H9 (cell line): ENCODE measurements around the gene CHCHD3. TPM values are rescaled to one million over a fixed set of nuclear protein-coding genes. Genes with fewer than 3 reads are reported as not detected.

Experiments
- DNase-seq: peaks from one replicate; pipeline ENCODE4 v3.0.0-alpha.2; 2017
- H2AFZ ChIP-seq: one replicate; pipeline ENCODE4 v1.6.1; 2013; ENCODE audit warnings: mild to moderate bottlenecking, low read length, control low read depth, moderate library complexity
- H2AK5ac ChIP-seq: 2 replicates; pipeline ENCODE4 v1.6.1; 2013; ENCODE audit warnings: low read length, control low read depth, mixed read lengths; ENCODE audit not compliant: insufficient read length
- H2BK120ac ChIP-seq: one replicate; pipeline ENCODE4 v1.6.1; 2013; ENCODE audit warnings: low read depth, mild to moderate bottlenecking, low read length, control low read depth, inconsistent platforms; ENCODE audit not compliant: poor library complexity, severe bottlenecking
- H2BK12ac ChIP-seq: 2 replicates; pipeline ENCODE4 v1.6.1; 2013; ENCODE audit warnings: low read length, control low read depth, mixed read lengths, low read depth; ENCODE audit not compliant: insufficient read length
- H2BK15ac ChIP-seq: 2 replicates; pipeline ENCODE4 v1.6.1; 2013; ENCODE audit warnings: low read depth, low read length, control low read depth
- H2BK20ac ChIP-seq: one replicate; pipeline ENCODE4 v1.6.1; 2013; ENCODE audit warnings: low read depth, mild to moderate bottlenecking, low read length, control low read depth, inconsistent platforms; ENCODE audit not compliant: poor library complexity, severe bottlenecking
- H2BK5ac ChIP-seq: 2 replicates; pipeline ENCODE4 v1.6.1; 2013; ENCODE audit warnings: low read length, control low read depth, mixed read lengths; ENCODE audit not compliant: insufficient read length
- H3K14ac ChIP-seq: 2 replicates; pipeline ENCODE4 v1.6.1; 2013; ENCODE audit warnings: low read length, control low read depth; ENCODE audit not compliant: insufficient read depth
- H3K18ac ChIP-seq: 2 replicates; pipeline ENCODE4 v1.6.1; 2013; ENCODE audit warnings: low read depth, mild to moderate bottlenecking, mixed read lengths, low read length, control low read depth; ENCODE audit not compliant: insufficient read length
- H3K23ac ChIP-seq: 2 replicates; pipeline ENCODE4 v1.6.1; 2013; ENCODE audit warnings: low read length, control low read depth, mixed read lengths, low read depth; ENCODE audit not compliant: insufficient read length
- H3K23me2 ChIP-seq: 2 replicates; pipeline ENCODE4 v1.6.1; 2013; ENCODE audit warnings: low read depth, mild to moderate bottlenecking, mixed read lengths, low read length, control low read depth; ENCODE audit not compliant: insufficient read length, poor library complexity, severe bottlenecking
- H3K27ac ChIP-seq: 2 replicates; pipeline ENCODE4 v1.5.1; 2013; ENCODE audit warnings: low read length, control low read depth, mixed read lengths, low read depth; ENCODE audit not compliant: insufficient read length
- H3K27me3 ChIP-seq: 2 replicates; pipeline ENCODE4 v1.6.1; 2013; ENCODE audit warnings: low read length, control low read depth, inconsistent platforms; ENCODE audit not compliant: insufficient read depth
- H3K4ac ChIP-seq: 2 replicates; pipeline ENCODE4 v1.6.1; 2013; ENCODE audit warnings: low read depth, mild to moderate bottlenecking, control low read depth, inconsistent platforms, low read length, moderate library complexity
- H3K4me1 ChIP-seq: 2 replicates; pipeline ENCODE4 v1.6.1; 2013; ENCODE audit warnings: low read length, control low read depth, inconsistent platforms; ENCODE audit not compliant: insufficient read depth
- H3K4me2 ChIP-seq: 2 replicates; pipeline ENCODE4 v1.6.1; 2013; ENCODE audit warnings: low read length, control low read depth, mixed read lengths; ENCODE audit not compliant: insufficient read length, insufficient read depth
- H3K56ac ChIP-seq: 2 replicates; pipeline ENCODE4 v1.6.1; 2013; ENCODE audit warnings: low read depth, mild to moderate bottlenecking, mixed read lengths, low read length, control low read depth; ENCODE audit not compliant: insufficient read length
- H3K79me1 ChIP-seq: 2 replicates; pipeline ENCODE4 v1.6.1; 2013; ENCODE audit warnings: low read depth, mild to moderate bottlenecking, moderate library complexity, low read length, control low read depth, inconsistent platforms; ENCODE audit not compliant: insufficient read depth, poor library complexity, severe bottlenecking
- H3K79me2 ChIP-seq: 2 replicates; pipeline ENCODE4 v1.6.1; 2013; ENCODE audit warnings: low read length, control low read depth, inconsistent platforms; ENCODE audit not compliant: insufficient read depth
- H3K9ac ChIP-seq: 2 replicates; pipeline ENCODE4 v1.6.1; 2013; ENCODE audit warnings: low read length, control low read depth, mixed read lengths; ENCODE audit not compliant: insufficient read length; ENCODE audit errors: extremely low read depth
- H3K9me3 ChIP-seq: one replicate; pipeline ENCODE4 v1.6.1; 2013; ENCODE audit warnings: low read depth, low read length, inconsistent platforms; ENCODE audit not compliant: control insufficient read depth
- H3T11ph ChIP-seq: one replicate; pipeline ENCODE4 v1.6.1; 2013; ENCODE audit warnings: mild to moderate bottlenecking, low read length, control low read depth, inconsistent platforms
- H4K20me1 ChIP-seq: one replicate; pipeline ENCODE4 v1.6.1; 2013; ENCODE audit not compliant: control insufficient read depth, insufficient read length, insufficient read depth
- H4K5ac ChIP-seq: 2 replicates; pipeline ENCODE4 v1.6.1; 2013; ENCODE audit warnings: low read depth, mild to moderate bottlenecking, mixed read lengths, low read length, control low read depth; ENCODE audit not compliant: insufficient read length
- H4K8ac ChIP-seq: replicated peaks from 2 replicates; pipeline ENCODE4 v1.6.1; 2013; ENCODE audit warnings: low read length, control low read depth, mixed read lengths, low read depth; ENCODE audit not compliant: insufficient read length
- H4K91ac ChIP-seq: 2 replicates; pipeline ENCODE4 v1.6.1; 2013; ENCODE audit warnings: low read depth, mild to moderate bottlenecking, moderate library complexity, mixed read lengths, low read length, control low read depth; ENCODE audit not compliant: insufficient read length
- H3K27ac Mint-ChIP-seq, 3 experiments: 2 replicates in 2 of 3; 3 replicates in 1 of 3; pipeline ENCODE4 v1.8.0; 2020 to 2021; ENCODE audit warnings: mixed read lengths in 3 of 3, mild to moderate bottlenecking in 1 of 3, moderate library complexity in 1 of 3
- H3K27me3 Mint-ChIP-seq: 2 replicates; pipeline ENCODE4 v1.8.0; 2021; ENCODE audit warnings: low read depth, mild to moderate bottlenecking, moderate library complexity, mixed read lengths
- H3K36me3 Mint-ChIP-seq, 3 experiments: 2 replicates in 2 of 3; 3 replicates in 1 of 3; pipeline ENCODE4 v1.8.0; 2020 to 2021; ENCODE audit warnings: low read depth in 3 of 3, mixed read lengths in 3 of 3; ENCODE audit not compliant: insufficient read depth in 1 of 3
- H3K4me1 Mint-ChIP-seq, 2 experiments: 2 replicates each; pipeline ENCODE4 v1.8.0; 2020; ENCODE audit warnings: mixed read lengths in 2 of 2
- H3K4me3 Mint-ChIP-seq, 2 experiments: 2 replicates in 1 of 2; 3 replicates in 1 of 2; pipeline ENCODE4 v1.8.0; 2020 to 2021; ENCODE audit warnings: mild to moderate bottlenecking in 2 of 2, mixed read lengths in 2 of 2, moderate library complexity in 1 of 2
- H3K9me3 Mint-ChIP-seq, 2 experiments: 2 replicates in 1 of 2; 3 replicates in 1 of 2; pipeline ENCODE4 v1.8.0; 2020; ENCODE audit warnings: mild to moderate bottlenecking in 2 of 2, mixed read lengths in 2 of 2, moderate library complexity in 1 of 2
- WGBS: extraction: QIAGEN DNeasy Blood & Tissue Kit; methylation state at CpG from one replicate; pipeline ENCODE4 v1.1.7; 2013; ENCODE audit warnings: missing lambda C conversion rate, low lambda C conversion rate, mixed read lengths; ENCODE audit not compliant: insufficient read length; ENCODE audit errors: extremely low coverage; 5-methylcytosine and 5-hydroxymethylcytosine counted together
- total RNA-seq: library from RNA; stranded (reverse); gene quantifications from 2 replicates; pipeline ENCODE4 v1.2.1, GENCODE V29; 2021
- TF ChIP-seq, protein P1 (sequence below): fragments of 200-600 bp; sonication (generic); conservative IDR thresholded peaks from 3 replicates; pipeline ENCODE4 v1.8.0; 2021; ENCODE audit warnings: antibody characterized with exemption, mild to moderate bottlenecking

The CHCHD3 gene
- total RNA-seq, 1 experiment from 2014 or later: 104 TPM

DNA sequence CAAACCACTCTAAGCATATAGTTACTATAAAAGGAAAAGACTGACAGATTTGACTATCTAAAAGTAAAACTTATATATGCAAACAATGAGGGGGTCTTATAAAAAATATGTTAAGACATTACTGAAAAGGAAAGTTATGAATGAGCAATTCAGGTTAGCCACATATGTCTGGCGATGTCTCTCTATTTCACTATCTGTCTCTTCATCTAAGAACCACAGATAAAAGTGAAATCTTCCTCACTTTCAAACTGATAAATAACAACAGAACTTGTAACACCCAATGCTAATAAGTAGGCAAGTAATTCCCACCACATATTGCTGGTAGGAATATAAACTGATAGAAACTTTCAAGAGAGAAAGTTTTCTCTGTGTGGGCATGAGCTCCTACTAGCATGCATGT is 138.2 kb downstream of the CHCHD3 start:
- no peaks in the 10 kb centered on the region for H3K4me1 ChIP-seq
- H3K27me3 ChIP-seq: no peaks in the 10 kb centered on the region
- H2BK15ac ChIP-seq: no peak overlapping the region

More for the DNA sequence above, 138.2 kb downstream of the CHCHD3 start:
- Histone ChIP-seq H4K20me1 (no peaks in the 10 kb centered on the region), H3K23me2 (no peaks in the 10 kb centered on the region), H3K4me2 (no peak overlapping the region), H3K79me2 (no peaks in the 10 kb centered on the region), H2AK5ac (no peak overlapping the region), H2BK20ac (no peak overlapping the region), H2BK12ac (no peak overlapping the region), H3K79me1 (peaks cover 3% of the 10 kb centered on the region), H3K27ac (no peak overlapping the region), H3T11ph (no peak overlapping the region), H3K56ac (no peak overlapping the region), H3K23ac (no peak overlapping the region), H3K9ac (no peak overlapping the region), H3K18ac (no peak overlapping the region), H2BK5ac (no peak overlapping the region), H2AFZ (no peak overlapping the region), H3K14ac (no peak overlapping the region), H3K9me3 (no peaks in the 10 kb centered on the region), H3K4ac (no peak overlapping the region), H4K5ac (no peak overlapping the region), H2BK120ac (no peak overlapping the region), H4K8ac (no peak overlapping the region), H4K91ac (no peak overlapping the region)
- H3K36me3 Mint-ChIP-seq: no peaks in the 10 kb centered on the region
- no peak overlapping the region for H3K27ac Mint-ChIP-seq
- peaks cover 7 to 11% of the 10 kb centered on the region in 2 experiments for H3K4me1 Mint-ChIP-seq
- H3K27me3 Mint-ChIP-seq: no peaks in the 10 kb centered on the region
- DNase-seq: no peak
- WGBS: no CpG with 5 or more reads among the region's 1 CpG
- H3K4me3 Mint-ChIP-seq: no peak overlapping the region
- TF ChIP-seq, protein P1, sequence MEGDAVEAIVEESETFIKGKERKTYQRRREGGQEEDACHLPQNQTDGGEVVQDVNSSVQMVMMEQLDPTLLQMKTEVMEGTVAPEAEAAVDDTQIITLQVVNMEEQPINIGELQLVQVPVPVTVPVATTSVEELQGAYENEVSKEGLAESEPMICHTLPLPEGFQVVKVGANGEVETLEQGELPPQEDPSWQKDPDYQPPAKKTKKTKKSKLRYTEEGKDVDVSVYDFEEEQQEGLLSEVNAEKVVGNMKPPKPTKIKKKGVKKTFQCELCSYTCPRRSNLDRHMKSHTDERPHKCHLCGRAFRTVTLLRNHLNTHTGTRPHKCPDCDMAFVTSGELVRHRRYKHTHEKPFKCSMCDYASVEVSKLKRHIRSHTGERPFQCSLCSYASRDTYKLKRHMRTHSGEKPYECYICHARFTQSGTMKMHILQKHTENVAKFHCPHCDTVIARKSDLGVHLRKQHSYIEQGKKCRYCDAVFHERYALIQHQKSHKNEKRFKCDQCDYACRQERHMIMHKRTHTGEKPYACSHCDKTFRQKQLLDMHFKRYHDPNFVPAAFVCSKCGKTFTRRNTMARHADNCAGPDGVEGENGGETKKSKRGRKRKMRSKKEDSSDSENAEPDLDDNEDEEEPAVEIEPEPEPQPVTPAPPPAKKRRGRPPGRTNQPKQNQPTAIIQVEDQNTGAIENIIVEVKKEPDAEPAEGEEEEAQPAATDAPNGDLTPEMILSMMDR: no peak
- no peaks in the 10 kb centered on the region for H3K9me3 Mint-ChIP-seq
